ENCODE measurements around the gene CDRT4.

DNA sequence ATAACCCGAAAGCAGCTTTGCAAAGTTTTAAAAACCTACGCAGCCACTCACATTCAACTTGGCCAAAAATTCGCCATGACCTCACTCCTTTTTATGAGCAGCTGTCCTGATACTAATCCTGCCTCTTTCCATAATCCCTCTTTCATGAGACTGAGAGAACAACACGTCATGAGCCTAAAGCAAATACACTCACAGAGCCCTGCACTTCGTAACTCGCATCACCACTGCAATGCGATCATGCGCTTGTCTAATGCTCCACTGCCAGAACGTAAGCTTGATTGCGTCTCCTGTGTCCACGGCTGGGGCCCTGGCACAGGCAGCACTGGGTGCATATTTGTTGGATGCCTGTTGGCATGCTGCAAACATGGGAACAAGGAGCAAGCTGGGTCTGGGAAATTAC, 36.2 kb downstream of the CDRT4 start:
- no peak for TF ChIP-seq SIN3A (IDR thresholded peaks at IDR 0.05; ENCODE audit: borderline replicate concordance, insufficient read depth, low read length)
- TF ChIP-seq POLR2AphosphoS5 (IDR thresholded peaks at IDR 0.05; ENCODE audit: low read depth, low read length) = no peak
- no peak for TF ChIP-seq TAF1 (IDR thresholded peaks at IDR 0.05; ENCODE audit: borderline replicate concordance, insufficient read depth, low read length)

Measured in PFSK-1 (cell line).